PC-3 (cell line): ENCODE results near the gene SH3BP5. TPM values are rescaled to one million over a fixed set of nuclear protein-coding genes. Genes with fewer than 3 reads are reported as not detected.

Source experiments
- ATAC-seq: fragments of 200-7000 bp; cut with Tn5 transposase; 2 replicates; pipeline ENCODE4 v1.9.1; 2020; ENCODE audit warnings: mild to moderate bottlenecking, moderate library complexity
- BruUV-seq: library from RNA; stranded (reverse); fragments of 400-500 nt; replicated peaks from 2 replicates; lab custom pipeline; 2021; lab: Mats Ljungman, UMichigan
- CTCF ChIA-PET: fragments of 300-600 bp; sonication (Branson Sonifier 250); formaldehyde crosslinking; loops from one replicate; lab custom pipeline; 2022; ENCODE audit warnings: antibody characterized with exemption; lab: Charles Lee
- POLR2A ChIA-PET: fragments of 300-600 bp; sonication (Branson Sonifier 250); formaldehyde crosslinking; loops from one replicate; lab custom pipeline; 2022; ENCODE audit warnings: antibody characterized with exemption; ENCODE audit not compliant: unreplicated experiment; lab: Charles Lee
- DNase-seq: peaks from one replicate; pipeline ENCODE4 v3.0.0-alpha.2; 2015
- H2AFZ ChIP-seq: fragments of 300-600 bp; sonication (generic); 2 replicates; pipeline ENCODE4 v1.6.0; 2016; ENCODE audit warnings: antibody characterized with exemption, low read length
- H3F3A ChIP-seq: fragments of 300-600 bp; sonication (generic); one replicate; pipeline ENCODE4 v1.6.0; 2017; ENCODE audit warnings: antibody characterized with exemption, low read length, control low read depth, mild to moderate bottlenecking; ENCODE audit not compliant: unreplicated experiment
- H3K27ac ChIP-seq: fragments of 300-600 bp; sonication (generic); 2 replicates; pipeline ENCODE4 v1.5.1; 2016; ENCODE audit warnings: mild to moderate bottlenecking, low read length
- H3K27me3 ChIP-seq: fragments of 300-600 bp; sonication (generic); 2 replicates; pipeline ENCODE4 v1.6.1; 2016; ENCODE audit warnings: low read length, mixed read lengths
- H3K36me3 ChIP-seq: fragments of 300-600 bp; sonication (generic); 2 replicates; pipeline ENCODE4 v1.6.1; 2016; ENCODE audit warnings: low read depth, mixed run types, low read length, mixed read lengths
- H3K4me1 ChIP-seq: fragments of 300-600 bp; sonication (generic); 2 replicates; pipeline ENCODE4 v1.5.1; 2016; ENCODE audit warnings: low read length; ENCODE audit not compliant: insufficient read depth
- H3K4me2 ChIP-seq: fragments of 300-600 bp; sonication (generic); 2 replicates; pipeline ENCODE4 v1.6.0; 2016; ENCODE audit warnings: low read length
- H3K4me3 ChIP-seq: fragments of 300-600 bp; sonication (generic); 2 replicates; pipeline ENCODE4 v1.5.1; 2016; ENCODE audit warnings: mild to moderate bottlenecking, low read length, mixed read lengths
- H3K79me2 ChIP-seq: fragments of 300-600 bp; sonication (generic); 2 replicates; pipeline ENCODE4 v1.6.1; 2017; ENCODE audit warnings: low read length, mixed read lengths
- H3K9ac ChIP-seq: fragments of 300-600 bp; sonication (generic); 2 replicates; pipeline ENCODE4 v1.6.0; 2016; ENCODE audit warnings: mild to moderate bottlenecking, low read length
- H3K9me2 ChIP-seq: fragments of 300-600 bp; sonication (generic); replicated peaks from 2 replicates; pipeline ENCODE4 v1.6.1; 2016; ENCODE audit warnings: mixed run types, low read length, mixed read lengths
- H3K9me3 ChIP-seq: fragments of 300-600 bp; sonication (generic); 2 replicates; pipeline ENCODE4 v1.6.1; 2016; ENCODE audit warnings: low read length, mixed read lengths
- H4K20me1 ChIP-seq: fragments of 300-600 bp; sonication (generic); 2 replicates; pipeline ENCODE4 v1.6.1; 2016; ENCODE audit warnings: low read length, mixed read lengths
- EZH2 ChIP-seq: fragments of 300-600 bp; sonication (generic); IDR thresholded peaks from one replicate; pipeline ENCODE4 v1.6.1; 2017; ENCODE audit warnings: antibody characterized with exemption, mild to moderate bottlenecking, low read length; ENCODE audit not compliant: unreplicated experiment
- EZH2phosphoT487 ChIP-seq: fragments of 300-600 bp; sonication (generic); IDR thresholded peaks from 2 replicates; pipeline ENCODE4 v1.6.1; 2018; ENCODE audit warnings: mild to moderate bottlenecking, antibody characterized with exemption, low read length, borderline replicate concordance
- intact Hi-C: fragments of 100-400 bp; cut with micrococcal nuclease; formaldehyde crosslinking; loops from 2 replicates; pipeline ENCODE4 v1.9.0; 2023
- total RNA-seq: library from RNA; depleted of rRNA; stranded (reverse); fragments of >200 nt; gene quantifications from 2 replicates; pipeline ENCODE4 v1.2.3, GENCODE V29; 2014
- TF ChIP-seq, protein P1 (sequence below): fragments of 300-600 bp; sonication (generic); conservative IDR thresholded peaks from 2 replicates; pipeline ENCODE4 v1.5.1; 2017; ENCODE audit warnings: antibody characterized with exemption, low read depth, mild to moderate bottlenecking, low read length

The SH3BP5 gene
- total RNA-seq, 1 experiment from 2014 or later: 21.2 TPM

DNA sequence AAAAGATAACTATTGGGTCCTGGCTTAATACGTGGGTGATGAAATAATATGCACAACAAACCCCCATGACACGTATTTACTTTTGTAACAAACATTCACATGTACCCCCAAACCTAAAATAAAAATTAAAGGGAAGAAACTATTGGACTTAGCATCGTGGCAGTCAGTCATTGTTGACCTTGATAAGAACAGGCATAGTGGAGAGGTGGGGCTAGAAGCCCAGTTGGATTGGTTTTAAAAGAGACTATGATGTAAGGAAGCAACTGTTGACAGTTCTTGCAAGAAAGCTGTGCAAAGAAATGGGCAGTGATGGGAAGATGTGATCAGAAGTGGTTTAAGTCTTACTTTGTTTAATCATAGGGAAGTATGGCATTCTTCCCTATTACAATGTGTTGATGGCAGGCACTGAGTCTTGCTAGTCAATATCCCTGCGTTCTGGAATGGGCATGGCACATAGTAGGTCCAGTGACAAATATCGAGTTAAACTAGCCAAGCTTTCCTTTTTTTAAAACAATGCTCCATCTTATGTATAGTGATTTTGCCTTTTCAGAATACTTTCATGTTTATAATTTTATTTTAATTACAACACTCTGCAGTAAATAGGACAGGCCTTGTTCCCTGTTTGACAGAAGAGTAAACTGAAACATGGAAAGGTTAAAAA lies 88.4 kb downstream of the SH3BP5 start:
- Histone ChIP-seq H3K27me3 (no peaks in the 10 kb centered on the region), H3K9me2 (no peaks in the 10 kb centered on the region), H3K9ac (no peak overlapping the region), H3K27ac (no peak overlapping the region), H3K79me2 (no peaks in the 10 kb centered on the region), H4K20me1 (no peaks in the 10 kb centered on the region), H3K9me3 (no peaks in the 10 kb centered on the region), H3K4me1 (no peaks in the 10 kb centered on the region), H3K4me3 (no peak overlapping the region), H2AFZ (no peak overlapping the region), H3K36me3 (peaks cover 71% of the 10 kb centered on the region), H3F3A (no peaks in the 10 kb centered on the region), H3K4me2 (no peak overlapping the region)
- TF ChIP-seq EZH2phosphoT487: no peak
- no peak for TF ChIP-seq EZH2
- TF ChIP-seq, protein P1, sequence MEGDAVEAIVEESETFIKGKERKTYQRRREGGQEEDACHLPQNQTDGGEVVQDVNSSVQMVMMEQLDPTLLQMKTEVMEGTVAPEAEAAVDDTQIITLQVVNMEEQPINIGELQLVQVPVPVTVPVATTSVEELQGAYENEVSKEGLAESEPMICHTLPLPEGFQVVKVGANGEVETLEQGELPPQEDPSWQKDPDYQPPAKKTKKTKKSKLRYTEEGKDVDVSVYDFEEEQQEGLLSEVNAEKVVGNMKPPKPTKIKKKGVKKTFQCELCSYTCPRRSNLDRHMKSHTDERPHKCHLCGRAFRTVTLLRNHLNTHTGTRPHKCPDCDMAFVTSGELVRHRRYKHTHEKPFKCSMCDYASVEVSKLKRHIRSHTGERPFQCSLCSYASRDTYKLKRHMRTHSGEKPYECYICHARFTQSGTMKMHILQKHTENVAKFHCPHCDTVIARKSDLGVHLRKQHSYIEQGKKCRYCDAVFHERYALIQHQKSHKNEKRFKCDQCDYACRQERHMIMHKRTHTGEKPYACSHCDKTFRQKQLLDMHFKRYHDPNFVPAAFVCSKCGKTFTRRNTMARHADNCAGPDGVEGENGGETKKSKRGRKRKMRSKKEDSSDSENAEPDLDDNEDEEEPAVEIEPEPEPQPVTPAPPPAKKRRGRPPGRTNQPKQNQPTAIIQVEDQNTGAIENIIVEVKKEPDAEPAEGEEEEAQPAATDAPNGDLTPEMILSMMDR: no peak
- ATAC-seq (no peak), DNase-seq (no peak)
- ChIA-PET POLR2A (no interaction called here), CTCF (no interaction called here)
- no TSS peak for BruUV-seq
- intact Hi-C loops: no loop called here

DNA sequence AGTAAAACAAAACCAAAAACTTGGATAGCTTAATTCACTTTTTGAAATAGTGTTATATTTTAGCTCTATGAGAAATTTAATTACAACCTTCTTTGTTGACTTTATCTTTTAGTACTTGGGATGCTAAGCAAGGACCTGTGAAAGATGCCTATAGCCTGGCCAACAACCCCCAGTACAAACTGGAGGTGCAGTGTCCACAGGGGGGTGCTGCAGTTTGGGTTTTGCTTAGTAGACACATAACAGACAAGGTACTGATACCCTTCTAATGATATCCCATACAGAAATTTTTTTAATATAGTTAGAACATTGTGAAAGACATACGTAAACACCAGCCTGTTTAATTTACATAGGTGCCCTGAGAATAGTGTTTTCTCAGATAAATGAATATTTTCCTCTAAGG lies 91.0 kb downstream of the SH3BP5 start:
- H3K4me1 ChIP-seq: no peaks in the 10 kb centered on the region
- peak; percentile 64; the same call in 1 of the 2 replicates for ATAC-seq
- no TSS peak for BruUV-seq
- H3K4me3 ChIP-seq: no peak overlapping the region
- ChIA-PET CTCF (no interaction called here), POLR2A (no interaction called here)
- H3K9ac ChIP-seq: no peak overlapping the region
- intact Hi-C loops: no loop called here
- H4K20me1 ChIP-seq: no peaks in the 10 kb centered on the region
- no peak overlapping the region for H3K27ac ChIP-seq
- H3F3A ChIP-seq: no peaks in the 10 kb centered on the region
- H3K9me3 ChIP-seq: no peaks in the 10 kb centered on the region
- no peaks in the 10 kb centered on the region for H3K9me2 ChIP-seq
- TF ChIP-seq, protein P1: peak; percentile 63
- TF ChIP-seq EZH2: no peak
- TF ChIP-seq EZH2phosphoT487: no peak
- no peak overlapping the region for H3K4me2 ChIP-seq
- H3K36me3 ChIP-seq: peaks cover 61% of the 10 kb centered on the region
- H2AFZ ChIP-seq: no peak overlapping the region
- no peaks in the 10 kb centered on the region for H3K79me2 ChIP-seq
- peak; percentile 34 for DNase-seq
- H3K27me3 ChIP-seq: no peaks in the 10 kb centered on the region

DNA sequence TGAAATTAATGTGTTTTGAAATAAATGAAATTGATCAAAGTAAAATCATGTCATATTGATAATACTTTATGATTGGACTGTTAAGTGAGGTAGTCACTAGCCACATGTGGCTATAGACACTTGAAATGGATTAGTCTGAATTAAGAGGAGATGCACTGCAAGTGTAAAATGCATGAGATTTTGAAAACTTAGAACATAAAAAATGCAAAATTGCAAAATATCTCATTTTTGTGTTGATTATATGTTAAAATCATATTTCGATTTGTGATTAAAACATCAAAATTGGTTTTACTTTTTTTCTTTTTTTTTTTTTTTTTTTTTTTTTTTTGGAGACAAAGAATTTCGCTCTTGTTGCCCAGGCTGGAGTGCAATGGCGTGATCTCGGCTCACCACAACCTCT lies 103.1 kb downstream of the SH3BP5 start:
- CTCF ChIA-PET: no interaction called here
- intact Hi-C loops: no loop called here
- no TSS peak for BruUV-seq

More for the DNA sequence above, 103.1 kb downstream of the SH3BP5 start:
- POLR2A ChIA-PET: no interaction called here
- no peak for TF ChIP-seq EZH2phosphoT487
- TF ChIP-seq, protein P1: no peak
- no peak for TF ChIP-seq EZH2
- Histone ChIP-seq H3K9ac (no peak overlapping the region), H3K9me3 (no peaks in the 10 kb centered on the region), H3K4me1 (no peaks in the 10 kb centered on the region), H3K27ac (no peak overlapping the region), H3K4me3 (no peak overlapping the region), H3K27me3 (no peaks in the 10 kb centered on the region), H3K9me2 (no peaks in the 10 kb centered on the region), H3F3A (no peaks in the 10 kb centered on the region), H3K79me2 (no peaks in the 10 kb centered on the region), H3K4me2 (no peak overlapping the region), H4K20me1 (no peaks in the 10 kb centered on the region), H3K36me3 (peaks cover 56% of the 10 kb centered on the region), H2AFZ (no peak overlapping the region)
- no peak for ATAC-seq
- no peak for DNase-seq
